Measurements from ENCODE around the gene CIAO1.
A peak's percentile ranks its signal among the peaks of the same experiment; 100 is the strongest.
"Not testable (repeated sequence)": the region's sequence is repeated elsewhere in the genome, so short reads cannot be mapped to it uniquely, and the experiment has no call there.

CIAO1 gene

DNA sequence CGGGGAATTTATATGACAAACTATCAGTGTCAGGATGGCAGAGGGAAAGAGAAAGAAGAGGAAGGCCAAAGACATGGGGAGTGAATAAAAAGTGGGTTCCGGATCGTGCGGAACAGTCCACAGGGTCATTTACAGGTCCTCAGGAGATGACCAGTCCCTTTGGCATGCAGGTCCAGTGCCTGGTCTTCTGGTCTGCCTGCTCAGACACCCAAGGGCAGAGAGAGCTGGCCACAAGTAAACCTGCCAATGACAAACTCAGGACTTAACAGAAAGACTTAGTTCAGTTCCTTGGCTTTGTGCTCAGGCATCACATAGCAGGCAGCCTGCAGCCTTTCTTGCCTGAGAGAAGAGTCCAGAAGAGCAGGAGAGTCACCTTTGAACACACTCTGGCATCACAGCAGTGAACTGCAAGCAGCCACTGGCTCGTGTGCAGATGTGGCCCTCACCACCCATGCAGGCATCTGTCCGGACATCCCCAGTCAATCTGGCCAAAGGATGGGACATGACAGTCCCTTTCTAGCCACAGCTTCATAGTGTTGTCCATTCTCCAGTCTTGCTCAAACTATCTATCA is 14.2 kb upstream of the CIAO1 start:
- no peak for DNase-seq

DNA sequence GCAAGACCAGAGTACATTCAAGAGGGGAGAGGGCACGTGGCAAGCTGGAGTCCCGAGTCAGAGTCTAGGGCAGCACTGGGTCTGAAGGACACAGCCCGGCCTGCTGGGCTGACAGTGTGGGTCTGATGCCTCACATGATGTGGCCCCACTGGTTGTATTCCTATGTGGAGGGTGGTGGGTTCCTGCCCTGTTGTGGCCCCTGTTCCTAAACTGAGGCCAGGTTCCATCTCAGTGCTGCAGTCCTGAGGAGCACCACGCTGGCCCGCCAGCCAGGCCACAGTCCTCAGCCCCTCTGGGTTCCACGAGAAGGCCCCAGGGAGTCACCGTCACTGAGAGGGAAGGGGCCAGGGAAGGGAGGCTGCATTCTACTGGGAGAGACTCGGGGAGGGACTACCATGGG is 13.5 kb upstream of the CIAO1 start:
- no peak for DNase-seq

DNA sequence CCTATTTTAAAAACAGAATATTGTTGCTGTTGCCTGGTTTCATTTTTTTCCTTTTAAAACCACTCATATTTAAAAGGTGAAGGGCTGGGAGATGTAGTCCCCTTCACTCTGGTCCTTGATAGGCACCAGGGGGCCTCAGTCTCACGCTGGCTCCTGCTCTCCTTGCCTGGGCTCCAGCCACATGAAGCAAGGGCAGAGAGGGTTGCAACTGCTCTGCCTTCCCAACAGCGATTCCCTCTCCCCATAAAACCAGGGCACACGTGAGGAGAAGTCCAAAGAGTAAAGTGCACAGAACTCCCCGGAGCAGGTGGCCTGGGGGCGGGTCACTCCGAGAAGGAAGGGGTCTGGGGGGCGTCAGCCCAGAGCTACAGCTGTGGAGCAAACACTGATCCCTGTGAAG is 13.0 kb upstream of the CIAO1 start:
- no peak for DNase-seq

DNA sequence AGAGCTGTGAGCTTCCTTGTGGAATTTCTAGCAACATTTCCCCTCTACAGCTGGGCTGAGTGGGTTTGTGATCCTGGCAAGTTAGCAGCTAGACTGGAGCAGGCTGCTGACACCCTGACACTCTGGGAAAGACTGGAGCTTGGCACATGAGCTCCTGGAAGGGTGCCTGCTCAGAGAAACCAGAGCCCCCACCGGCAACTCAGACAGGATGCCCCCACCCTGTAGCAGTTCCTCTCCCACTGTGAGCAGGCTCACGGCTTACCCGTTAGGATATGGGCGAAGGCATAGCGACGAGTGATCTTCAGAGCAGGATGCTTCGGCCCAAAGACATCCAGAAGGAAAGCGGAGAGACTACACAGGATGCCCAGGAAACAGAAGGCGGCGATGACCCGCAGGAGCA is 11.5 kb upstream of the CIAO1 start:
- DNase-seq, result no peak

DNA sequence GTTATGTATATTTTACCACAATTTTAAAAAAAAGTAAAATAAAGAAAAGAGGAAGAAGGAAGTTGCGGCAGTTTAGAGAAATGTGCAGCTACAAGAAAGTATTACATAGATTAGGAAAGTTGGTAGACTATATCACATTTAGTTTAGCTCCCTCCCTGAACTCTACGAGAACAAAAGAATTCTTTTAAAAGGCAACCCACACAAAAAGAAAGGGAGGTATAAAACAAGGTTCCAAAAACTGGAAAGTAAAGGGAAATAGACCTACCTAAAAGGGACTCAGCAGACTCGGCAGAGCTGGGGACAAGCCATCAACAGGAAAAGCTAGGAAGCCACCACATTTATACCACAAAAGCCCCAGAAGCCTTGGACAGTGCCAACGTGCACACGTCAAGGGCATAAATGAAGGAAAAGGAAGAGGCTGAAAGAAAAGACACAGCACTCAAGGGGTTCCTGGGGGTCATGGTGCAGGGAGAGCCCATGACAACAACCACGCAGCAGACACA is 9.4 kb upstream of the CIAO1 start:
- DNase-seq, result no peak

DNA sequence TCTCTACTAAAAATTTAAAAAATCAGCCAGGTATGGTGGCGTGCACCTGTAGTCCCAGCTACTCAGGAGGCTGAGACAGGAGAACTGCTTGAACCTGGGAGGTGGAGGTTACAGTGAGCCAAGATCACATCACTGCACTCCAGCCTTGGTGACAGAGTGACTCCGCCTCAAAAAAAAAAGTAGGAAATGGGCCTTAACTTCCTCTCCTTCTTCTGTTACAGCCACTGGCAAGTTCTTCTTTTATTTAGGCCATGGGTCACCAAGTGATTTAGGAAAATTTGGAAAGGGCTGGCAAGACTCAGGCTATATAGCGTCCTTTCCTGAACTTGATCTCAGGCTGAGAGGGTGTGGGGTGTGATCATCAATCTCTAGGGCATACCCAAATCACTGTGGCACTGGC is 8.3 kb upstream of the CIAO1 start:
- not testable (repeated sequence) for DNase-seq

DNA sequence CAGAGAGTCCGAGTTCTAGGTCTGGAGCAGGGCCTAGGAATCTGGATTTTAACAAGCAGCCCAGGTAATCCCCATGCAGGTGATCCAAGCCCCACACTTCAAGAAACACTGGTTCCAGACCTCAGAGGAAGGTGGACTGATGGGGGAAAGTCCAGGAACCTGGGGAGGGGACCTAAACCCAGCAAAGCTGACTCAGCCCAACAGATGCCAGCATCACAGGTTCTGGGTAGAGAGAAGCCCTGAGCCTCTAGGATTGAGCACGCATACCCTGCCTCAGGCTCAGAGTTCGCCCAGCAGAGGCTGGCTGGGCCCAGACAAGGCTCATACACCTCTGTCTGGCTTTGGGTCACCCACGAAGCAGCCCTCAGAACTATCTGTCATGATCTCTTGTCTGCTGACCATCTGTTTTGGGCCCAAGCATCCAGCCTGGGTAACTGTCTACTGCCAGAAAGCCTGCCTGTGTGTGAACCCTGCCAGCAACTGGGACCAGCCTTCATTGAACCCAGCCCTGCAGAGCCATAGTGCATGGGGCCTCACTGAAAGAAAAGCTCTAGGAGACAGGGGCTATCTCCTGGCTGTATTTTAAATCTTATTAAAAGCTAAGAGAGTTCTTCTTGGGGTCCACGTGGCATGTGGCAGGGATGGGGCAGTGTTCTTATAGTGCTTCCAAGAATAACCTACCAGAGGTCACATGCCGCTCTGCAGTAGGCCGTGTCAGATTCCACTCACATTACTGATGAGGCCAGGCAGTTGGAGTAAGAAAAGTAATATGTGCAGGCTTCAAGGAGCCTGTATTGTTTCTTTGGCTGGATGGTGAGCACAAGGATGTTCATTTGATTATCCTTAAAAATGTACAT is 7.6 kb upstream of the CIAO1 start:
- DNase-seq, result no peak

DNA sequence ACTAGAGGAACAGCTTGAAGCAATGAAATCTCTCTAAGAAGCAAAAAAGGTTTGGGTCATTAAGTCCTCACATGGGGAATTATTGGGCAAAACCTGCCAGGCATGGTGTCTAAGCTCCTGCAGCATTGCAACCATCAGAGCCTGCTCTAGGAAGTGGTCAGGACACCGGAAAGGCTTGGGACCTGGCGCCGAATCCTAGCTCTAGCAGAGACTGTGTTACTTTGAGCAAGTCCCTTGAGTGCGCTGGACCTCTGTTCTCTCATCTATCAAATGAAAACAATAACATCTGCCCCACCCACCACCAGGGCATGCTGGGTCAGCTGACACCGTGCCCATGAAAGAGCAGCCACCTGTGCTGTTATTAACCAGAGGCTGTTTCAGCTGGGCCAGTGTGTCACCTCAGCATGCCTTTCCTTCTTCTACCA is 6.5 kb upstream of the CIAO1 start:
- no peak for DNase-seq

DNA sequence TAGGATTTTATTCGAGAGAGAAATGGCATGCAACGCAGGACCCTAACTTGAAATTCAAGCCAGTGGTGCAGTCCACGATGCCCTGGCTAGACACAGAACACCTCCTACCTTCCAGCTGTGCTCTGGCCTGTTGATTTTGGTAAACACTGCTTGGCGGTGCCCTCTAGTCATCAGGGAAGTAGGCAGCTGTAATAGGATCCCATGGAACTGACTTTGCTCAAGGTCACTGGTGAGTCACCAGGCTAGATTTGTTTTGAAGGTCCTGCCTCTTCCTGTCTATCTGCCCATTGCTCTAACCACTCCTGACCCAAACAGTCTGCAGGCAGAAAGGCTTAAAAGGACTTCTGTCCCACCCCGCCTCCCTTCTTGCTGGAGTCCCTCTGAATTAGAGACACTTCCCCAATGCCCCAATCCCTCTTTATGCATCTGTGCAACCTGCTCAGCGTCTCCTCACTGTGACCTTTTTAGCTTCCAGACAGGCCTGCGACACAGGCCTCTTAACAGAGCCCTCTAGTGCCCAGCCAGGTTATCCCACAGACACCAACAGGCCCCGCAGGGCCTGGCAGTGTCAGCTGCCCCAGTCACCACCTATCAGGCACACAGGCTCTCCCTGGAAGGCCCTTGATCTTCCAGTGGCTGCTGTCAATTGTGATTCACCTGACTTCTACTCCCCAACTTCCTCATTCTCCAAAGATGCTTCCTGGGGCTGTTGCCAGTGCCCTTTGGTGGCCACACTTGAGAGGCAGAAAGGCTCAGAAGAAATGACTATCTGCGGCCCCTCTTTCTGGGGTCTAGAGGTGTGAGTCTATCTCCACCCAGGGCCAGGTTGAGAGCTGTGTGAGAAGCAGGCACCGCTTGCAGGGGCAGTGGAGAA is 5.4 kb upstream of the CIAO1 start:
- DNase-seq, result peak; percentile 37

DNA sequence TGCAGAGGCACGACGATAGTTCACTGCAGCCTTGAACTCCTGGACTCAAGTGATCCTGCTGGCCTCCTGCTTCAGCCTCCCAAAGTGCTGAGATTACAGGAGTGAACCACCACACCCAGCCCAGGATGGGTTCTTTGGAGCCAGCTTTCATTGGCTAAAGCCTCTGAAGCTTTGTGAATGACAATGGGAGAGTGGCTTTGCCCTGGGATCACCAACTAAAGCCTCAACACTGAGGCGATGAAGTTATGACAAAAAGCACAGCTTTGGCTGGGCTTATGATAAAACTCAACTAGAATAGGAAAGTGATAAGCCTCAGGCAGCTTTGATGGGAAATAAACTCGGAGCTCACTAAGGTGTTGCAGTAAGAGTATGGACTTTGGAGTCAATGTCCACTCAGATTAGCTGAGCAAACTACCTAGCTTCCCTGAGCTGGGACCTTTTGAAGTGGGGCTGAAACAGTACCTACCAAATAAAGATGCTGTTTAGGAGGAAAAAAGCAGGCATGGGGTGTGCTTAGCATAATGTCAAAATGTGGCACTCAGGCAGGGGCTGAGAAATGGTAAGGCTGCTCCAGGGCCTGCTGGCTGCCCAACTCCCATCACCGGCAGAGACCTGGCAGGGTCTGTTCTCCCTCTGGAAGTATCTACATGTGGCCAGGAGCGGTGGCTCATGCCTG is 4.6 kb upstream of the CIAO1 start:
- no peak for DNase-seq

DNA sequence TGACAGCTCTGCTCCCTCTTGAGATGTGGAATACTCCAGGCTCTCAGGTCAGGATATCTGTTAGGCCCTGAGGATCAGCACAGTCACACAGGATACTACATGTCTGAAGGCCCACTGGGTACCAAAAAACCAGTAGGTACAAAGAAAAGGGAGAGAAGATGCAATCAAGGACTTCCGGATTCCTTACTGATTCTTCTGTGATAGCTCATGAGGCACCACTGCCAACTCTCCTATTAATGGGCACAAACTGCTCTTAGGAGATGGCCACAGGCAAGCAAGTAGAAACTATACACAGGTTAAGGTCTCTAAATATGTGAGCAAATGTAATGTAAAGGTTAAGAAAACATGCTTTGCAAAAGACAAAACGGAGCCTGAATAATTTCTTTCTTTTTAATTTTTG is 3.7 kb upstream of the CIAO1 start:
- no peak for DNase-seq

DNA sequence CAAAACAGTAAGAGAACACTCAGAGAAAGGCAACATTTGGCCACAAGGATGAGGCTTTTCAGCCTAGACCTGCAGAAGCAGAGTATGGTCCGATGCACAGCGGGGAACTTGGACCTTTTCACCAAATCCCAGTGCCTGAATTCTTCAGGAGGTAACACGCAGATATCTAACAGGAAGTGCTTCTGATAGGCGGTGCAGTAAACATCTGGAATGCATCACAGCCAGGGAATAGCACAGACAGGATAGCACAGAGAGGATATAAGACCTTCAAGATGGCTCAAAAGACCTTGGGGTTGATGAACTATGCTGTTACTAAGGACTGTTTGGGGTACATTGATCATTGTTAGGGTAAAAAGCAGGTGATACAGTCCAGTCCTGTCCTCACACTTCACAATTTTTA is 1.9 kb upstream of the CIAO1 start:
- no peak for DNase-seq

DNA sequence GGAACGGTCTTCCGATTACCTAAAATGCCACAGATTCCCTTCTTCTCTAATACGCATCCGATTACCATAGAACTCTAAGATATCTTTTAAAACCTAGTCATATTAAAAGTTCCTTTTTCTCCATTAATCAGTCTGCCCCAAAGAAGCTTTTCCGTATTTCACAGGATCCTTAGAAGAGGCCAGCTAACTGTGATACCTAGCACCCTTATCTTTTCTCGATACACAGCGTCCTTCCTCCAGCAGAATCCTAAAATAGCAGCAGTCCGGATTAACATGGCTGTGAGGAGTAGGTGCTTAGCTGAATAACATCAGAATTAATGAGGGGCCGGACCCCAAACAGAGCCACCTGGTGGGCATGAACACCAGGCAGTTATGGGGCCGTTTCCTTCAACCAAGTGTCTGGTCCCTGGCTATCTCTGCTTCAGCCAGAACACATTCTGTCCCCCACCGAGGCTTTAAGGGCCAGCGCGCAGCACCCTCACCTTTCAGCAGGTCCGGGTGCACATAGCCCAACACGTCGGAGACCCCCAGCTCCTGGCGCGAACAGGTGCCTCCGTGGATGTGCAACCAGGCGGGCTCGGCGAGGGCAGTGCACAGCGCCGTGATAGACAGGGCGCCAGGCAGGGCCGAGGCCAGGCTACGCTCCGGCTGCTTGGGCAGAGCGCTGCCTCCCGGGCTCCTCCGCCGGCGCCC is 1.2 kb upstream of the CIAO1 start:
- peak; percentile 29 for DNase-seq

DNA sequence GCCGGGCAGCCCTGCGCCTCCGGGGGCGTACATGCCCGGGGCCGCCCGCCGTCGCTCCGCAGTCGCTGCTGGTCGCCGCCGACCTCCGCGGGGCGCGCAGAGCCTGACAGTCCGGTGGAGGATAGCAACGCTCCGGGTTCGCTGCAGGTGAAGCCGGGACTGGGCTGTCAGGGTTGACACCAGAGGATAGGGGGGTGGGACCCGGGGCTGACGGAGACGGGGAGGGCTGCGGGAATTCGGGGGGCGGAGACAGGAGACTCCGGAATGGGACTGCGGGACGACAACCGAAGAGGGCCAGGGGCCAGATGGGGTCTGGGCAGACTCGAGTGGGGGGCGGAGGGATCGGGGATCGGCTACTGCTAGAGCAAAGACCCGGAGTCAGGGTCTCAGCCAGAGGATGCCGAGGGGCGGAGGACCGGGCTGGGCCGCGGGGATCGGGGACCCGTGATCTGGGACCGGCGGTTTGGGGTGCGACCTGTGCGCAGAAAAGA is 631 bp upstream of the CIAO1 start:
- no peak for DNase-seq

DNA sequence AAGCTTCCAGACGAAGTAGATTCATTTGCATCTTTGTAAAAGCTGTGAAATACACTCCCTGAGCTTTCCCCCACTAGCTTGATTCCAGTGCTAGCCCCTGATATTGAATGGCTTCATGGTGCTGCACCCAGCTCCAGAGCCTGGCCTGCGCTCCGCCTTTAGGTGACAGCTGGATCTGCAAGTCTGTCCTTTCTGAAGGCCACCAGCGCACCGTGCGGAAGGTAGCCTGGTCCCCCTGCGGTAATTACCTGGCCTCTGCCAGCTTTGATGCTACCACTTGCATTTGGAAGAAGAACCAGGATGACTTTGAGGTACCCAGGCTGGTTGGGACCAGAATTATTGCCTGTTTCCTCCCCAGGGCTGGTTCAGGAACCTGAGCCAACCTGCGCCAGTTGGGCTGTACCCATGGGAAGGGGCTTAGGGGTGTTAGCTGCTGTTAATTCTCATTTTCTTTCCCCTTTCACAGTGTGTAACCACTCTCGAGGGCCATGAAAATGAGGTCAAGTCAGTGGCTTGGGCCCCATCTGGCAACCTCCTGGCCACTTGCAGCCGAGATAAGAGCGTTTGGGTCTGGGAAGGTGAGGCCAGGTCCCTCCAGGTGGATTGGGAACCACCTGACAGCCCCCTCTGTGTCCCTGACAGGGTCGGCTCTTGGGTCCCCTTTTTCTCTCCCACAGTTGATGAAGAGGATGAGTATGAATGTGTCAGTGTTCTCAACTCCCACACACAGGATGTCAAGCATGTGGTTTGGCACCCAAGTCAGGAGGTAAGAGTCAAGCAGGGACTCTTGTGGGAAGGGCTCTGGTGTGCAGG is 1.3 kb downstream of the CIAO1 start:
- peak; percentile 50 for DNase-seq

DNA sequence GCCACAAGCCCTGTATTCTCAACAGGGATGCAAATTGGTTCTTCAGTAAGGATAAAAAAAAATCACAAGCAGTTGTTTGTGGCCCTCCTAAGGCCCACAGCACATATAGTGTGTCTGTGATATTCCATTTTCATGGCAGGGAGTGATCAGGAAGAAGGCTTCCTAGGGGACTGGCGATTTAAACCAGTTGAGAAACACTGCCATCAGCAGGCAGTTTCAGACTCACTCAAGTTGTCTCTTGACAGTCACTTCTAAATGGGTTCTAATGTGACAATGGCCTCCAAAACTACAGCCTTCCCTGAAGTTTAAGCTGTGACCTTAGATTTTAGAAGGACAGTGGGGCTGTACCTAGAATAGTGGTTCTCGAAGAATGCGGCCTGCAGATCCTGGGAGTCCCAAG is 6.0 kb downstream of the CIAO1 start:
- DNase-seq, result no peak

DNA sequence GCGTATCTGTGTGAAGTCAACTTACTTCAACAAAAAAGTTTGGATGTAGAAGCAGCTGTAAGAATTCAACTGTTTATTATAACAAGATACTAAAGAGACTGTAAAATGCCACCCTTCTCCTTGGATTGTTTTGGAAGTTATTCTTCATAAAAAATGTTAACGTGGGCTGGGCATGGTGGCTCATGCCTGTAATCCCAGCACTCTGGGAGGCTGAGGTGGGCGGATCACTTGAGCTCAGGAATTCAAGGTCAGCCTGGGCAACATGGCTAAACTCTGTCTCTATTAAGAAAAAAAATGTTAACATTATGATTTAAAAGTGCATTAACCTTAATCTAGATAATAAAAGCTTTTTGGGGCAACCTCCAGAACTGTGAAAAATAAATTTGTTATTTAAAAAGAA is 7.7 kb downstream of the CIAO1 start:
- DNase-seq, result no peak

DNA sequence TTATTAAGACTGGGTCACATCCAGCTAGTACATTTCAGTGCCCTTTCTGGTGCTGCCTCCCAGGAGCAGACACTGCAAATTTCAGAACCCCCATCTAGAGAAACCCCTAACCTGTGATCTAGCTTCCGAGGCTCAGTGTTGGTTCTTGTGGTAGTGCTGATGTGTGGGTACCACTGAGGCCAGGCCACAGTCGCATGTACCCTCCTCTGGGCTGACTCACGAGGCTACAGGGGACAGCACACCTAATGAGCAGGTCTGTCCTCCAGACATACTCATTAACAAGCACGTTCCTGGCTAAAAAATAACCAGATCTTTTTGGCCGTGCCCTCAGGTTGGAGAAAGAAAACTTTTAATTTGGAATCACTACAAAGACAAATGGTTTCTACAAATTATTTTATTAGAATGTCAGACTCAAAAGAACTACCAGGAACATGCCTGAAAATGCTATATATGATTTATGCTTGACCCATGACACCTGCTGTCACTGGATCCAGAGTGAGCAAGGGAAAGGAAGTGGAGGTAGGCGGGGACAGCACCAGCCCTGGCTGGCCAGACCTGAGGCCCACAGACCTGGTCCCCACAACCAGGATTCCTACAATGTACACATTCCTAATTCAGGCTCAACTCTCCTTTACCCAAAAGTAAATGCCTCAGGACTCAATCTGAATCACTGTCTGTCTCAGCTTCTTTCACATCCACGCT is 8.5 kb downstream of the CIAO1 start:
- DNase-seq, result no peak

DNA sequence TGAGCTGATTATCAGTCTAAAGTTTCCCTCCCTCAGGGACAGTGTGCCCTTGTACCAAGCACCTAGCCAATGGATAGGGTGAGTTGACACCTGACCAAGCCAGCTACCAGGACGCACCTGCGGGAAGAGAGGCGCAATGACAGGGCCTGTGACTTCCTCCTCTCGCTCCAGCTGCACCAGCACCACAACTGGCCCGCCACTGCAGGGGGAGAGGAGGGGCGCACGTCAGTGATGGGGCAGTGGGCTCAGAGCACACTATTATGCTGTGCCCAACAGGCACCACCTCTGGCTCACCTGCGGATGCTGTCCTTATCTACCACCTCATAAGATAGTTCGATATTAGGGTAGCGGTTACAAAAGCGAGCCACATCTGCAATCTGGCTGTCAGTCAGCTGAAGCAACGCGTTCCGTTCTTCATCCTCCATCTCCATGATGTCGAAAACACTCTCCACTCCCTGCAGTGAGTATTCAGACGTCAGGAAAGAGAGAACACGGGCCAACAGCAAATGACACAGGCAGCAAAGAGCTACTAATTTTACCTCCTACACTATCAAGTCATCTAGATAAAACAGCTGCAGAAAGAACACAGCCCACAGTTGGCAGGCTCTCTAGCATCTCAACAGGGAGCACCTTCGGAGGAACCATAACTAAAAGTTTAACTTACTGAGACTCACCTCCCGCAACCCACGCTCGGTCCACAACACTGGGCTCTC is 10.9 kb downstream of the CIAO1 start:
- DNase-seq, result no peak

DNA sequence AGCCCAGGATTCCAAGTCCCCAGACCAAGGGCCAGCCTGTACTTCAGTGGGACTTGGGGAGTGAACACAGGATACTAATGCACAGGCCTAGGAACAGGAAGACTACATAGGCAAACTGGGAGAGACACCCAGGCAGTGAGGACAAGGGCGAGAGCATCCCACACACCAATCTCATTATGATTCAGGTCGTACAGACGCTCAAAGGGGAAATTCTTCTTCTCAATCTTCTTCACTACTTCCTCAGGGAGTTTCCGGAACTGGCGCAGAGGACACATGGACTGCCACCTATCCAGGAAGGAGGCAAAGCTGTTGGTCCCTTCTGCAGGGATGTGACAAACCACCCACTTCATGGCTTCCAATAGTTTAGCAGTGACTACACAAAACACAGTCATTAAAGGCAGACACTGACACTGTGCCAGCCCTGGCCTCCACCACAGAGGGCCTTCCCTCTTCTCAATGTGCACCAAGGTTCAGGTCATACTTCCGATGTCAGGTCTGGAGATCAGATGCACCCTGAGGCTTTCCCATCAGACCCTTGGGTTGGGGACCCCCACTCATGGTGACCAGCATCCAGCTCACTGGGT is 21.3 kb downstream of the CIAO1 start:
- no peak for DNase-seq
